ENCODE results near the gene KRTAP1-4.
"Not testable (repeated sequence)": the region's sequence is repeated elsewhere in the genome, so short reads cannot be mapped to it uniquely, and the experiment has no call there.

KRTAP1-4 gene, protein sequence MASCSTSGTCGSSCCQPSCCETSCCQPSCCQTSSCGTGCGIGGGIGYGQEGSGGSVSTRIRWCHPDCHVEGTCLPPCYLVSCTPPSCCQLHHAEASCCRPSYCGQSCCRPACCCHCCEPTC

DNA sequence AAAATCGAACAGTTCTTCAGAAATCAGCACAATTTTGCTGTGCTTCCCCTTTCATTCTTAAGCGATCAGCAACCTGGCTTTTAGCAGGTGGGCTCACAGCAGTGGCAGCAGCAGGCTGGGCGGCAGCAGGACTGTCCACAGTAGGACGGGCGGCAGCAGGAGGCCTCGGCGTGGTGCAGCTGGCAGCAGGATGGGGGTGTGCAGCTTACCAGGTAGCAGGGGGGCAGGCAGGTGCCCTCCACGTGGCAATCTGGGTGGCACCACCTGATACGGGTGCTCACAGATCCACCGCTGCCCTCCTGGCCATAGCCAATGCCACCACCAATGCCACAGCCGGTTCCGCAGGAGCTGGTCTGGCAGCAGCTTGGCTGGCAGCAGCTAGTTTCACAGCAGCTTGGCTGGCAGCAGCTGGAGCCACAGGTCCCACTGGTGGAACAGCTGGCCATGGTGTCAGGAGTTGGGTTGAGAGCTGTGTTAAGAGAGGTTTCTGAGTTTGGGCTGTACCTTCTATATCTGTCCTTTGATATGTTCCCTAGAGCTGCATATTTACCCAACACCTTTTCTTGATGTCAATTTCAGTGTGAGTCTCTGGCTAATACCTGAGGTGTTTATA lies at the start of gene KRTAP1-4:
KRTAP1-4 (minus strand) TSS at position 563 of the 613 bp plus-strand sequence; CDS start at position 446, 117 bp downstream.
- DNase-seq = no peak

DNA sequence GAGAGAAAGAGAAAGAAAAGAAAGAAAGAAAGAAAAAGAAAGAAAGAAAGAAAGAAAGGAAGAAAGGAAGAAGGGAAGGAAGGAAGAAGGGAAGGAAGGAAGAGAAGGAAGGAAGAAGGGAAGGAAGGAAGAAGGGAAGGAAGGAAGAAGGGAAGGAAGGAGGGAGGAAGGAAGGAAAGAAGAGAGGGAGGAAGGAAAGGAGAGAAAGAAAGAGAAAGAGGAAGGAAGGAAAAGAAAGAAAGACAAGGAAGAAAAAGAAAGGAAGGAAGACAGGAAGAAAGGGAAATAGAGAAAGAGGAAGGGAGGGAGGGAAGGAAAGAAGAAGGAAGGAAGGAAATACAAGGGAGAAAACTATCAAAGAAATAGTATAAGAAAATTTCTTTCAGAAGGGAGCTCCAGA lies 46.8 kb upstream of the KRTAP1-4 start:
- DNase-seq = no peak

DNA sequence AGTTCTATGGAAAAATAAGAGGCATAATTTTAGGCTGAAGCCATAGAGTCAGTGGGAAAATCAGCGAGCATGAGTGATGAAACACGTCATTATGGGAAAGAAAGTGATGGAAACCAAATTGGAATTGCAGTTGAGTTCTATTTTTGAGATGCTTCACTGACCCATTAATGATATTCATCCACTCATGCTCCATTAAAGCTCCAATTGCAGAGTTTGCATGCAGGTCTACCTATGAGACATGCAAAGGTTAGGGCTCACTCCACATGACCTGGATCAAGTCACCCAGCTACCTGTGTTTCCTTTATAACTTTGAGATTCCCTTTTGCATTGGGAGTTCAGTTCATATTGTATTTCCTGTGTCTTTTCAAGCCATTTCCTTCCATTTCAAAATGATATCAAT lies 43.7 kb upstream of the KRTAP1-4 start:
- DNase-seq = no peak

DNA sequence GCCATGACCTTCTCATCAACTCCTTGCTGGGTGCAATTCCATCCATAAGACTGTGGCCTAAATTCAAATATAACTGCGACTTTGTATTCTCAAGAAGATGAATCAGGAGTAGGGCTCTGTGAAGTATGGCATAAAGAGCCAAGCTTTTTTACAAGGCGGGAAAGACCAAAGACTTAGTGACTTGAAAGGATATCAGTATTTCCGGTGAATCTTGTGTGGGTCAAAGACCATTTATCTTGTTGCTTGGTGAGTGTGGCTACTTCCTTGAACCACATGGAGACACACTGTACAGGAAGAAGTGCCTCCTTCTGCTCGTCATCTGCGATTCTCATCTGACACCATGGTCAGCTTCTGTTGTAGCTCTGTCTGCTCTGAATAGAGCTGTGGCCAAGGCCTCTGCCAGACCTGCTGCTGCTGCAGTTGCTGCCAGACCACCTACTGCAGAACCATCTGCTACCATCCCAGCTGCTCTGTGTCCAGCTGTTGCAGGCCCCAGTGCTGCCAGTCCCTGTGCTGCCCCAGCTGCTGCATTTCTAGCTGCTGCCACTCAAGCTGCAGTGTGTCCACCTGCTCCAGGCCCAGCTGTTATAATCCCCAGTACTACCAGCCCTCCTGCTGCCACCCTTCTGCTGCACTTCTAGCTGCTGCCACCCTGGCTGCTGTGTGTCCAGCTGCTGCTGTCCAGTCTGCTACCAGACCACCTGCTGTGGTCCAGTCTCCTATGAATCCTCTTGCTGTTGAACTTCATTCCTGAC lies 41.8 kb upstream of the KRTAP1-4 start:
- DNase-seq = no peak

DNA sequence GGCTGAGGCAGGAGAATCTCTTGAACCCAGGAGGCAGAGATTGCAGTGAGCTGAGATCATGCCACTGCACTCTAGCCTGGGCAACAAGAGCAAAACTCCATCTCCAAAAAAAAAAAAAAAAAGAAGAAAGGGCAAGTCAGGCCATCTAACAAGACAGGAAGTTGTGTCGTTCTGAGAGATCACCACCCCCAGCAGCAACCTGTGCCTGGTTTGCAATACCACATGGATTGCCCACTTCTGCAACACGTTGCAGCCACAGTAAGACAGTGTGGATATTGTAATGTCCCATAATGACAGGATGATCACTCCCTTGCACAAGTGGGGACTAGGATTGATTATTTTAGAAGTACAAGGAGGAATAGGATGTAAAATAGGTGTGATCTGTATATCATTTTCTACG lies 39.0 kb upstream of the KRTAP1-4 start:
- no peak for DNase-seq

DNA sequence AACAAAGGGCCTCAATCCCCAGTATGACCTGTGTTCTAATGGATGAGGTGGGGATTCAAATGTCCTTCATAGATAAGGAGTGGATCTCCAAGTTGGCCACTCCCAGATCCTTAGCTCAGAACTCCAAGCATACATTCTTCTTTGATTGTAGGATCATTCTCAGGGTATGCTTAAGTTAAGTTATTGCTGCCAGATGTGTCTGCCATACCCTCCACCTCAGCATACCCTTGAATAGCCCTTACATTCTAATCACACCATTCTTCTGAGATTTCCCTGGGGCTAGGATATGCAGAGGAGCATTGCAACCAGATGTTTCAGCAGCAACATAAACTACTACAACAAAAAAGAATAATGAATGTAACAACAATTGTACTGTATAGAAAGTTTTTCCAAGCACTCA lies 37.3 kb upstream of the KRTAP1-4 start:
- no peak for DNase-seq

DNA sequence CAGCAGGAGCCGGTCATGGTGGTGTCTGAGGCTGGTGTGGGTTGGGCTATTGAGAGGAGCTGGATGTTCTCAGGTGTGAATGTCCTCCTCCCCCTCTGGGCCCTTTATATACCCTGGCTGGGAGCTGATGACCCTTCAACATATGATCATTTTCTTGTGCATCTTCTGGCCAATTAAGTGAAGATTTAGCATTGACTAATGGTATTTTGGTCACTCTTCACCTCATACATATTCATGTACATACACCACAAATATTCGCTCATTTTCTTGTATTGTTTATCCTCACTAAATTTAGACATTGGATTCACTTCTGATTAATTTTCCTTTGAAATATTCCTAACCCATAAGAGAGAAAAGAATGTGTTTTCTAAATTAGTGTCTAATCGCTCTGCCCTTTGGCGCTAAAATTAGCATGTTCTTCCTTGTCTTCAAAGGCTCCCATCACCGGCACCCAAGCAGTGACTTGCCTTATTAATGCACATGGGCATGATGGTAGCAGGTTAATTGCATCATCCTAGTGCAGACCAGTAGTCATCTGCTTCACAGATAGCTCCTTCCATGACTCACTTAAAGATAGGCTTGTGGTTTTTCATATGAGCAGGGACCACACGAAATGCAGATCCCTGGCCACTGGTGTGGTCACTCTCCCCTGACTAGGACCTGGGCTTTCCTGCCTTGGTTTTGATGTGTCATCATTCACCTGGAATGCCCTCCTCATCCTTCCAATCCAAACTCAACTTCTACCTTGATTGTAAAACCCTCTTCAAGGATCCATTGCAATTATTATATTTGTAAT lies 36.0 kb upstream of the KRTAP1-4 start, which contains the start of gene KRTAP2-4:
KRTAP2-4 (minus strand) TSS at position 51 of the 796 bp plus-strand sequence; CDS start at position 17, 34 bp downstream.
- no peak for DNase-seq

DNA sequence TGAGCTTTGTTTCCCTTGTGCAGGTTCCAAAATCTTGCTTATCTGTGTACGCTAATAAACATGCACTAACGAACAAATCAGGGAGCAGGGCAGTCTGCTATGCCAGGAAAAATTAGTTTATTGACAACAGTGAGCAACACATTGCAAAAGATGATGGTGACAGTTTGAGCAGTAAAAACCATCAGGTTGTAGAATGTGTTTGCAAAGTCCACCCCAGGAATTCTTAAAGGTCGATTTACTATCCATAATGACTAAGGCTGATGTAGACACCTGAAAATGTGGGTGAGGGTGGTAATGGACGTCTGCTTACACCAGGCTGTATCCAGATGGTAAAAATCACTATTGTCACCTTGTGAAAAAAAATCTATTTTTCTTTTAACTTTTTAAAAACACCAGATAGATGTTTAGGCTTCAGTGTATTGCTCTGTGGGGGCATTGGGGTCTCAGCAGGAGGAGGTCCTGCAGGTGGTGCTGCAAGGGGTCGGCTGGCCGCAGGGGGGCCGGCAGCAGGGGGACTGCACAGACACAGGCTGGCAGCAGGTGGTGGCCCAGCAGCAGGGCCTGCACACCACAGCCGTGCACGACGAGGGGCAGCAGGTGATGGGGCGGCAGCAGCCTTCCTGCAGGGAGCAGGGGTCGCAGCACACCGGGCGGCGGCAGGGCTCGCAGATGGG lies 35.2 kb upstream of the KRTAP1-4 start:
- DNase-seq = not testable (repeated sequence)

DNA sequence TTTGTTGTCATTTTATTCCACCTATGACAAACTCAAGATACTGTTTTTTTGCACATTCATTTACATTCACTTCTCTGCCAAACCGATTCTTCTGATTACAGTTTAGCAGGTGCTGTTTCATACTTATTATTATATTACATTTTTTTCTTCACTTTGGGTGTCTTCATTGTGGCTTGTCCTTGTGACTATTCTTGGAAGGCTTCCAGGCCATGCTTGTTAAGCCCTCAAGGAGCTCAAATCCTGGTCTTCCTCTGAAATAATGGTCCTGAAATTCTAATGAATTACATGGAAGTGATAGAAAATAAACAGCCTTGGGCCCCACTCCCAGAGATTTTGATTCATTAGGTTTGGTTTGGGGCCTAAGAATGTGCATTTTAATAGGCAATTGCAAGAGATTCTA lies 34.3 kb upstream of the KRTAP1-4 start:
- no peak for DNase-seq

DNA sequence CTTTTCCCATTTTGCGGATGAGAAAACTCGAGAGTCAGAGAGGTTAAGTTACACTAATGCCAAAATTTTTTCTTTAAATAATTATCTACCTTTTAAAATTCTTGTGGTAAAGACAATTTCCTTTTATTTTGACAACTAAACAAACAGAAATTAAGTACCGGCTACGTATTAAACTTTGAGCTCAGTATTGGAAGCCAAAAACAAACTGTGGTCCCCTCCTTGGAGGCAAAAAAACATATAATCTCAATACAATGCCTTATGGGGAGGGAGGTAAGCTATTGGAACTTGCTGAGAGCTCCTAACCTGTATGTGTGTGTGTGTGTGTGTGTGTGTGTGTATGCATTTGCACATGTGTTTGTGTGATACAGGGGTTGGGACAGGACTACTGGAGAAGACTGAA lies 33.5 kb upstream of the KRTAP1-4 start:
- no peak for DNase-seq

DNA sequence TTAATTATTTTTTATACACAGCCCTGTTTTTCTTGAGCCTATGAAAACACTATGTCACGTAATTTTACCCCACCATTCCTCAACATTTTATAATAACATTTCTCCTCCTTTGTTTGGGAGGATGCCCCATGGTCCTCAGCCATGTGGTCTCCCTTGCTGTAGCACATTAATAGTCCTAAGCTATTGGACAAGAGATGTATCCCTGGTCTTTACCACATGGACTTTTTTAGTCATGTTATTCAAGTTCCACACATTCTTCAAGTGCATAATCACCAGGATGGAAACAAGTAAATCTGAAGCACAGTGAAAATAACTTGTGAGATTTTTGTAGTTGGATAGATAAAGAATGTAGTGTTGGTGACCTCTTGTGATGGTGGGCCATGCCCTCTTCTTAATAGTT lies 32.0 kb upstream of the KRTAP1-4 start:
- DNase-seq = no peak

DNA sequence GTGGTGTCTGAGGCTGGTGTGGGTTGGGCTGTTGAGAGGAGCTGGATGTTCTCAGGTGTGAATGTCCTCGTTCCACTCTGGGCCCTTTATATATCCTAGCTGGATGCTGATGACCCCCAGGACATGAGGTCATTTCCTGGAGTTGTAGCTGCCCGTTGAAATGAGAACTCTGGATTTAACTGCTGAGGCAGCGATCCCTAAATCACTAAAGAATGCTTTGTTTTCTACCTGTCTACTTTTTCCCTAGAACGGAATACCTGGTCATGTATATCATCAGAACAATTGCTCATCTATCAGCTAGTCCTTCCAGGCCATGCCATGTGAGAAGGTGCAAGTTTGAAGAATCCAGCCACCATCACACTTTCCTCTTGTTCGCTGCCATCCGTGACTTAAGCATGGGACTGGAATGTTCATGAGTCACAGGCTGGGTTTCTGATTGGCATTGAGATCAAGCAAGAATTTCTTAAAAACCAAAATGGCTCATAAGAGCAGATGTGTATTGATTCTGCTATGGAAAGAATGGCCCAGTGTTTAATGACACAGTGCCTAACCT lies 30.1 kb upstream of the KRTAP1-4 start, which contains the start of gene KRTAP2-3:
KRTAP2-3 (minus strand) TSS at position 63 of the 553 bp plus-strand sequence. CDS start 64 bp downstream, outside the sequence.
- no peak for DNase-seq

DNA sequence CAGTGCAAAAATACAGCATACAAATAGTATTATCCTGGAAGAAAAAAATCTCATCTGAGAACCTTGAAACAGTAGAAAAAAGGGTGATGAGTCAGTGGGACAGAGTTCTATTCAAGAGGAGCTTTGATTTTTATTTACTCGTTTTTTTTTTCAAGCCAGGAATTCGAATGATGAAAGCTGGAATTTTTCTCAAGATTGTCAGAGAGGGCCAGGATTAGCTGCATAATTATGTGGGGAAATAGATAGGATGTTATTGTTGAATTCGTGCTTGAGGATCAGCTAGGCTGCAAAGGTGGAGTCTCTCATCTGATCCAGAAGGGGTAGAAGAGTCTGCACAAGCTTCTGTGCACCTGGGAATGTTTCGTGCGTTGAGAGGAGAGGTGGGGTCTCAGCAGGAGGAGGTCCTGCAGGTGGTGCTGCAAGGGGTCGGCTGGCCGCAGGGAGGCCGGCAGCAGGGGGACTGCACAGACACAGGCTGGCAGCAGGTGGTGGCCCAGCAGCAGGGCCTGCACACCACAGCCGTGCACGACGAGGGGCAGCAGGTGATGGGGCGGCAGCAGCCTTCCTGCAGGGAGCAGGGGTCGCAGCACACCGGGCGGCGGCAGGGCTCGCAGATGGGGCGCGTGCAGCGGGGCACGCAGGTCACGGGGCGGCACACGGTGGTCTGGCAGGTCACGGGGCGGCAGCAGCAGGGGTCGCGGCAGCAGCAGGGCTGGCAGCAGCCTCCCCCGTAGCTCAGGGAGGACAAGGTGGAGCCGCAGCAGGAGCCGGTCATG lies 29.5 kb upstream of the KRTAP1-4 start:
- not testable (repeated sequence) for DNase-seq

DNA sequence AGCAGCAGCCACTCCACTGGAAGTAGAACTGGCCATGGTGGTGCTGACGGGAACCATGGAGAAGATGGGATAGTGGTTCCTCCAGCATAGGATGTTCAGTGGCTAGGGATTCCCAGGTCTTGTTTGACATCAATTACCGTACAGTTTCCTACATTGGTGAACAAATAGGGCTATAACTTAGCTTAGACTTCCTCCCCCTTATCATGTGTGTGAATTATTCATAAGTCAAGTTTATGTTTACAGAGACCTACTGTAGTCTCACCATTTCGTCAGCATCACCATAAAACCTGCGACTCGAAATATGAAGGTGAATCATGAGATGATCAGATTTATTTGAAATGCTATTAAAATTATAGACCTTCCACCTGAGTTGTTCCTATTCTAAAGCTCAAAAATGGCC lies 28.7 kb upstream of the KRTAP1-4 start:
- DNase-seq = no peak

DNA sequence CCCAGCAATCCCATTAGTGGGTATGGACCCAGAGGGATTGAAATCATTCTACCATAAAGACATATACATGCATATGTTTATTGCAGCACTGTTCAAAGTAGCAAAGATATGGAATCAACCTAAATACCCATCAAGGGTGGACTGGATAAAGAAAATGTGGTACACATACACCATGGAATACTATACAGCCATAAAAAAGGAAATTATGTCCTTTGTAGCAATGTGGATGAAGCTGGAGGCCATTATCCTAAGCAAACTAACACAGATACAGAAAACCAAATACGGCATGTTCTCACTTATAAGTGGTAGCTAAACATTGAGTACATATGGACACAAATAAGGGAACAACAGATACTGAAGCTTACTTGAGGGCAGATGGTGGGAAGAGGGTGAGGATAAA lies 27.6 kb upstream of the KRTAP1-4 start:
- no peak for DNase-seq

DNA sequence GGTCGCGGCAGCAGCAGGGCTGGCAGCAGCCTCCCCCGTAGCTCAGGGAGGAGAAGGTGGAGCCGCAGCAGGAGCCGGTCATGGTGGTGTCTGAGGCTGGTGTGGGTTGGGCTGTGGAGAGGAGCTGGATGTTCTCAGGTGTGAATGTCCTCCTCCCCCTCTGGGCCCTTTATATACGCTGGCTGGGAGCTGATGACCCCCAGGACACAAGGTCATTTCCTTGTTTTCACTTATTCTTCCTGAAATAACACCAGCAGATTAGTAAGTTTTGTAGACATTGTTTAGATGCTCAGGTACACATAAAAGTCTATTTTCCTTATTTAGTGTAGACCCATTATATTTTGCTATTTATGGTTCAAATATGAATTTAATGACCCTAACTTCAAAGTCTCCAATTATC lies 25.1 kb upstream of the KRTAP1-4 start, which contains the start of gene KRTAP2-2:
KRTAP2-2 (minus strand) TSS at position 101 of the 400 bp plus-strand sequence; CDS start at position 82, 19 bp downstream.
- DNase-seq = not testable (repeated sequence)

DNA sequence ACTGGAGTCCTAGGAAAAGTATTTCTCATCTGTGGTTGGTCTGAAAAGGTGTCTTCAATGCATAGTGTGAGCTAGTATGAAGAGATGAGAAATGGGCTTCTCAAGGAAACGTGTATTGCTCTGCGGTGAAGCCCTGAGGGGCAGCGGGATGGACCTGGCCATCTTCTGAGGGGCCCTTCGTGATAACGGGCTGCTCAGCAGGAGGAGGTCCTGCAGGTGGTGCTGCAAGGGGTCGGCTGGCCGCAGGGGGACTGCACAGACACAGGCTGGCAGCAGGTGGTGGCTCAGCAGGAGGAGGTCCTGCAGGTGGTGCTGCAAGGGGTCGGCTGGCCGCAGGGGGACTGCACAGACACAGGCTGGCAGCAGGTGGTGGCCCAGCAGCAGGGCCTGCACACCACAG lies 24.6 kb upstream of the KRTAP1-4 start:
- not testable (repeated sequence) for DNase-seq

DNA sequence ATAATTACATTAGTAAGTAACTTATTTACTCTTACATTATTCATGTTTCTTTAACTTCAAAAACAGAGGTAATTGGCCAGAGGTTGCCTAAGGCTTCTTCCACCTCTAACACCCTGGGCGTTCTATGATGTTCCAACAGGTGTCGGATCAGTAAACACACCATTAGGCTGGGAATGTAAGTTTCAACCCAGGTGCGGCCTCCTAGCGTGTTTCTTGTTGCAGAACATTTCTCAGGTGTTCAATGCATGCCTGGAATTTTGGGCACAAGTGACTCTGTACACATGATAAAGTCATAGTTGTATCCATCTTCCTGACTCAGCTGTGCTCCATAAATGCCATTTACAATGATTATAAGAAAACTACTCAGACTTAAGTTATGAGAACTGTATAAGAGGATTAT lies 24.0 kb upstream of the KRTAP1-4 start:
- no peak for DNase-seq

DNA sequence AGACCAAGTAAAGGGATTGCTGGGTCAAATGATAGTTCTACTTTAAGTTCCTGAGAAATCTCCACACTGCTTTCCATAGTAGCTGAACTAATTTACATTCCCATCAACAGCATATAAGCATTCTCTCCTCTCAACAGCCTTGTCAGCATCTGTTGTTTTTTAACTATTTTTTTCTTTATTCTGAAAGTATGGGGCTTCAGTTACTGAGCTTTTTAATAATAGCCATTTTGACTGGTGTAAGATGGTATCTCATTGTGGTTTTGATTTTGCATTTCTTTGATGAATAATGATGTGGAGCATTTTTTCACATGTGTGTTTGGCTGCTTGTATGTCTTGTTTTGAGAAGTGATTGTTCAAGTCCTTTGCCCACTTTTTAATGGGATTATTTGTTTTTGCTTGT lies 22.6 kb upstream of the KRTAP1-4 start:
- no peak for DNase-seq

DNA sequence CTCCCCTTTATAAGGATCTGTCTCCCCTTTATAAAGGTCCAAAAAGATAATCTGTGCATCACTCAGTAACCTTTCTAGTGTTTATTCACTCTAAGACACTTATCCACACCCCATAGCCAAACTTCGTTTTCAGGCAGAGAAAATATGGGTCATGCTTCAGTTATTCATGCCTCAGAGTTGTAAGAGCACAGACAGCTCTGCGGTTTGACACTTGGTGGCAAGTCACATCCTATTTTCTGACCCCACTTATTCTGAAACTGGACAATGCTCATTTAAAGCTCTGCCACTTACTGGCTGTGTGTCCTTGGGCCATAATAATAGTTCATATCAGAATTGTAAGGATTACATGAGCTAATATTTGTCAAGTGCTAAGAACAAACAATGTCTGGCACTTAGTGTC lies 19.1 kb upstream of the KRTAP1-4 start:
- no peak for DNase-seq

DNA sequence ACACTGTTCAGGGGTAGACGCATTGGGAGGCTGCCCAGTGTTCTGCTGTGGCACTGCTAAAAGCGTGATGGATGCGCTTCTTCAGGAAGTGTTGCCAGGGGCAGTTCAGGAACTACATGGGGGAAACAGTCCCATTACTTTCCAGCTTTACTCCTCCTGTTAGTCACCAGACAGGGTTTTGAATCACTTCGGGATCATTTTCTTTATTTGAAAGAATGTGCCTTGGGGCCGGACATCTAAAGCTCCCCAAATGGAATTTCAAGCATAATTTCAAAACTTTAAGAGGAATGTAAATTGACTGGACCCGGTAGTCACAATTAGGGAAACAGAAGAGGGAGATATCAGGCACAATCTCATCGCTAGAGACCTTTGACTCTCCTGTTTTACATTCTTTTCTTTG lies 18.4 kb upstream of the KRTAP1-4 start:
- DNase-seq = no peak
